PC-3 (cell line): ENCODE measurements around the gene ST14. TPM values are rescaled to one million over a fixed set of nuclear protein-coding genes. Genes with fewer than 3 reads are reported as not detected.

Experiments
- ATAC-seq: fragments of 200-7000 bp; cut with Tn5 transposase; 2 replicates; pipeline ENCODE4 v1.9.1; 2020; ENCODE audit warnings: mild to moderate bottlenecking, moderate library complexity
- BruUV-seq: library from RNA; stranded (reverse); fragments of 400-500 nt; replicated peaks from 2 replicates; lab custom pipeline; 2021; lab: Mats Ljungman, UMichigan
- CTCF ChIA-PET: fragments of 300-600 bp; sonication (Branson Sonifier 250); formaldehyde crosslinking; loops from one replicate; lab custom pipeline; 2022; ENCODE audit warnings: antibody characterized with exemption; lab: Charles Lee
- POLR2A ChIA-PET: fragments of 300-600 bp; sonication (Branson Sonifier 250); formaldehyde crosslinking; loops from one replicate; lab custom pipeline; 2022; ENCODE audit warnings: antibody characterized with exemption; ENCODE audit not compliant: unreplicated experiment; lab: Charles Lee
- DNase-seq: peaks from one replicate; pipeline ENCODE4 v3.0.0-alpha.2; 2015
- H2AFZ ChIP-seq: fragments of 300-600 bp; sonication (generic); 2 replicates; pipeline ENCODE4 v1.6.0; 2016; ENCODE audit warnings: antibody characterized with exemption, low read length
- H3F3A ChIP-seq: fragments of 300-600 bp; sonication (generic); one replicate; pipeline ENCODE4 v1.6.0; 2017; ENCODE audit warnings: antibody characterized with exemption, low read length, control low read depth, mild to moderate bottlenecking; ENCODE audit not compliant: unreplicated experiment
- H3K27ac ChIP-seq: fragments of 300-600 bp; sonication (generic); 2 replicates; pipeline ENCODE4 v1.5.1; 2016; ENCODE audit warnings: mild to moderate bottlenecking, low read length
- H3K27me3 ChIP-seq: fragments of 300-600 bp; sonication (generic); 2 replicates; pipeline ENCODE4 v1.6.1; 2016; ENCODE audit warnings: low read length, mixed read lengths
- H3K36me3 ChIP-seq: fragments of 300-600 bp; sonication (generic); 2 replicates; pipeline ENCODE4 v1.6.1; 2016; ENCODE audit warnings: low read depth, mixed run types, low read length, mixed read lengths
- H3K4me1 ChIP-seq: fragments of 300-600 bp; sonication (generic); 2 replicates; pipeline ENCODE4 v1.5.1; 2016; ENCODE audit warnings: low read length; ENCODE audit not compliant: insufficient read depth
- H3K4me2 ChIP-seq: fragments of 300-600 bp; sonication (generic); 2 replicates; pipeline ENCODE4 v1.6.0; 2016; ENCODE audit warnings: low read length
- H3K4me3 ChIP-seq: fragments of 300-600 bp; sonication (generic); 2 replicates; pipeline ENCODE4 v1.5.1; 2016; ENCODE audit warnings: mild to moderate bottlenecking, low read length, mixed read lengths
- H3K79me2 ChIP-seq: fragments of 300-600 bp; sonication (generic); 2 replicates; pipeline ENCODE4 v1.6.1; 2017; ENCODE audit warnings: low read length, mixed read lengths
- H3K9ac ChIP-seq: fragments of 300-600 bp; sonication (generic); 2 replicates; pipeline ENCODE4 v1.6.0; 2016; ENCODE audit warnings: mild to moderate bottlenecking, low read length
- H3K9me2 ChIP-seq: fragments of 300-600 bp; sonication (generic); replicated peaks from 2 replicates; pipeline ENCODE4 v1.6.1; 2016; ENCODE audit warnings: mixed run types, low read length, mixed read lengths
- H3K9me3 ChIP-seq: fragments of 300-600 bp; sonication (generic); 2 replicates; pipeline ENCODE4 v1.6.1; 2016; ENCODE audit warnings: low read length, mixed read lengths
- H4K20me1 ChIP-seq: fragments of 300-600 bp; sonication (generic); 2 replicates; pipeline ENCODE4 v1.6.1; 2016; ENCODE audit warnings: low read length, mixed read lengths
- CTCF ChIP-seq: fragments of 300-600 bp; sonication (generic); conservative IDR thresholded peaks from 2 replicates; pipeline ENCODE4 v1.5.1; 2017; ENCODE audit warnings: antibody characterized with exemption, low read depth, mild to moderate bottlenecking, low read length
- EZH2 ChIP-seq: fragments of 300-600 bp; sonication (generic); IDR thresholded peaks from one replicate; pipeline ENCODE4 v1.6.1; 2017; ENCODE audit warnings: antibody characterized with exemption, mild to moderate bottlenecking, low read length; ENCODE audit not compliant: unreplicated experiment
- EZH2phosphoT487 ChIP-seq: fragments of 300-600 bp; sonication (generic); IDR thresholded peaks from 2 replicates; pipeline ENCODE4 v1.6.1; 2018; ENCODE audit warnings: mild to moderate bottlenecking, antibody characterized with exemption, low read length, borderline replicate concordance
- intact Hi-C: fragments of 100-400 bp; cut with micrococcal nuclease; formaldehyde crosslinking; loops from 2 replicates; pipeline ENCODE4 v1.9.0; 2023
- total RNA-seq: library from RNA; depleted of rRNA; stranded (reverse); fragments of >200 nt; gene quantifications from 2 replicates; pipeline ENCODE4 v1.2.3, GENCODE V29; 2014

Gene ST14
- total RNA-seq, 1 experiment from 2014 or later = 231 TPM

GRCh38 chr11:130163346-130164220 is 4.0 kb downstream of the ST14 start:
- intact Hi-C loops = no loop called here
- POLR2A ChIA-PET = interaction anchor here (0.6 kb wide), 1 partner anchor 161 kb away, joined by 31 read pairs; the partner anchor contains the start of gene PRDM10
- peak overlapping the region; percentile 87 for H3K4me2 ChIP-seq
- H3K4me3 ChIP-seq = no peak overlapping the region; the same call in 1 of the 2 replicates
- DNase-seq (peak; percentile 51), ATAC-seq (no peak)
- peaks cover 6% of the 10 kb centered on the region for H3F3A ChIP-seq
- CTCF ChIA-PET = no interaction called here
- no TSS peak for BruUV-seq
- no peaks in the 10 kb centered on the region for H3K27me3 ChIP-seq
- no peaks in the 10 kb centered on the region for H3K9me2 ChIP-seq
- H3K79me2 ChIP-seq = peaks cover 83% of the 10 kb centered on the region
- peaks cover 10% of the 10 kb centered on the region; the same call in 1 of the 2 replicates for H3K36me3 ChIP-seq
- H4K20me1 ChIP-seq = peaks cover 60% of the 10 kb centered on the region
- H3K9ac ChIP-seq = no peak overlapping the region
- peaks cover 74% of the 10 kb centered on the region for H3K4me1 ChIP-seq
- H2AFZ ChIP-seq = no peak overlapping the region
- H3K27ac ChIP-seq = peak overlapping the region; percentile 22
- TF ChIP-seq EZH2 (no peak), CTCF (no peak; the same call in 1 of the 2 replicates), EZH2phosphoT487 (no peak)
- no peaks in the 10 kb centered on the region for H3K9me3 ChIP-seq

GRCh38 chr11:130164221-130164570 is 4.6 kb downstream of the ST14 start:
- ATAC-seq = no peak
- peaks cover 74% of the 10 kb centered on the region for H3K4me1 ChIP-seq
- no peaks in the 10 kb centered on the region for H3K9me2 ChIP-seq
- H3K79me2 ChIP-seq = peaks cover 89% of the 10 kb centered on the region
- TF ChIP-seq EZH2phosphoT487 (no peak), CTCF (no peak), EZH2 (no peak)
- H3F3A ChIP-seq = peaks cover 6% of the 10 kb centered on the region
- H3K9me3 ChIP-seq = no peaks in the 10 kb centered on the region
- peaks cover 10% of the 10 kb centered on the region; the same call in 1 of the 2 replicates for H3K36me3 ChIP-seq
- peak overlapping the region; percentile 87; the same call in 1 of the 2 replicates for H3K4me2 ChIP-seq
- H3K9ac ChIP-seq = no peak overlapping the region
- CTCF ChIA-PET = no interaction called here
- DNase-seq = no peak
- peak overlapping the region; percentile 22 for H3K27ac ChIP-seq
- H3K4me3 ChIP-seq = no peak overlapping the region
- peaks cover 63% of the 10 kb centered on the region for H4K20me1 ChIP-seq
- POLR2A ChIA-PET = interaction anchor here (0.6 kb wide), 1 partner anchor 162 kb away, joined by 31 read pairs; the partner anchor contains the start of gene PRDM10
- H3K27me3 ChIP-seq = no peaks in the 10 kb centered on the region
- H2AFZ ChIP-seq = no peak overlapping the region
- intact Hi-C loops = no loop called here
- BruUV-seq = no TSS peak
